K562 (cell line): ENCODE measurements around the gene TFPT. TPM values are rescaled to one million over a fixed set of nuclear protein-coding genes. Genes with fewer than 3 reads are reported as not detected.

ENCODE experiments used
- ATAC-seq: fragments of 200-7000 bp; cut with Tn5 transposase; 3 replicates; pipeline ENCODE4 v1.9.1; 2020; ENCODE audit warnings: moderate library complexity
- BruUV-seq: library from RNA; stranded (reverse); fragments of 400-500 nt; replicated peaks from 2 replicates; lab custom pipeline; 2021; lab: Mats Ljungman, UMichigan
- CTCF ChIA-PET: fragments of 300-600 bp; formaldehyde crosslinking; extraction: SDS; loops from one replicate; lab custom pipeline; 2021; ENCODE audit warnings: low intra/inter-chr PET ratio; lab: Yijun Ruan, JAX
- POLR2A ChIA-PET: fragments of 300-600, 350-650 bp; sonication (Branson Sonifier 250); formaldehyde crosslinking; extraction: SDS; loops from one replicate; lab custom pipeline; 2021; ENCODE audit warnings: antibody characterized with exemption, inconsistent platforms; lab: Yijun Ruan, JAX
- DNase-seq, 4 experiments: peaks; one replicate each; pipeline versions ENCODE4 v3.0.0 to v3.0.0-alpha.2; 2011 to 2018; ENCODE audit warnings: low spot score in 3 of 4, mixed read lengths in 3 of 4; ENCODE audit errors: extremely low read depth in 1 of 4
- FAIRE-seq: peaks from 2 replicates; lab custom pipeline; 2011; peaks lifted over from hg19 to GRCh38; lab: Jason Lieb, UNC
- H2AFZ ChIP-seq: 2 replicates; pipeline ENCODE4 v1.6.0; 2011; ENCODE audit warnings: low read depth, low read length, control low read depth, inconsistent platforms
- H3K27ac ChIP-seq: fragments of 200-600 bp; 3 replicates; pipeline ENCODE4 v1.8.0; 2011; ENCODE audit warnings: low read depth, mild to moderate bottlenecking, control low read depth, inconsistent platforms, low read length, moderate library complexity, mixed read lengths; ENCODE audit errors: extremely low read depth
- H3K27me3 ChIP-seq, 2 experiments: fragments of 300-600 bp in 1 of 2; 2 replicates in 1 of 2; 3 replicates in 1 of 2; pipeline versions ENCODE4 v1.6.0 to v1.8.0; 2011; ENCODE audit warnings: inconsistent platforms in 2 of 2, low read length in 2 of 2, mild to moderate bottlenecking in 1 of 2, mixed read lengths in 1 of 2, moderate library complexity in 1 of 2; ENCODE audit not compliant: control insufficient read depth in 2 of 2, insufficient read depth in 2 of 2
- H3K36me3 ChIP-seq: fragments of 300-600 bp; 3 replicates; pipeline ENCODE4 v1.8.0; 2011; ENCODE audit warnings: mild to moderate bottlenecking, low read length, inconsistent platforms; ENCODE audit not compliant: control insufficient read depth, insufficient read depth
- H3K4me1 ChIP-seq, 2 experiments: fragments of 200-600 bp in 1 of 2; replicated peaks in 1 of 2; 2 replicates in 1 of 2; 3 replicates in 1 of 2; pipeline versions ENCODE4 v1.5.1 to v1.8.0; 2011; ENCODE audit warnings: inconsistent platforms in 2 of 2, low read length in 2 of 2, mild to moderate bottlenecking in 1 of 2, mixed read lengths in 1 of 2, moderate library complexity in 1 of 2; ENCODE audit not compliant: control insufficient read depth in 2 of 2, insufficient read depth in 2 of 2
- H3K4me2 ChIP-seq: 2 replicates; pipeline ENCODE4 v1.6.1; 2011; ENCODE audit warnings: low read length, control low read depth, inconsistent platforms, mixed read lengths; ENCODE audit not compliant: insufficient read depth
- H3K4me3 ChIP-seq: fragments of 200-600 bp; sonication (generic), shearing (Covaris generic); 2 replicates; pipeline ENCODE4 v1.5.1; 2016; ENCODE audit warnings: control low read depth, inconsistent platforms
- H3K79me2 ChIP-seq: fragments of 200-600 bp; 3 replicates; pipeline ENCODE4 v1.8.0; 2011; ENCODE audit warnings: low read length, inconsistent platforms; ENCODE audit not compliant: control insufficient read depth, insufficient read depth
- H3K9ac ChIP-seq, 2 experiments: 2 replicates each; pipeline versions ENCODE4 v1.6.0 to v1.6.1; 2011; ENCODE audit warnings: low read depth in 2 of 2, low read length in 2 of 2, control low read depth in 1 of 2, inconsistent platforms in 1 of 2, mild to moderate bottlenecking in 1 of 2, mixed read lengths in 1 of 2; ENCODE audit not compliant: insufficient read depth in 1 of 2
- H3K9me1 ChIP-seq: one replicate; pipeline ENCODE4 v1.6.0; 2011; ENCODE audit warnings: inconsistent platforms, mild to moderate bottlenecking, low read length, moderate library complexity; ENCODE audit not compliant: control insufficient read depth, insufficient read depth
- H3K9me3 ChIP-seq: replicated peaks from 2 replicates; pipeline ENCODE4 v1.5.1; 2011; ENCODE audit warnings: low read depth, low read length, inconsistent platforms; ENCODE audit not compliant: control insufficient read depth, insufficient read depth
- H4K20me1 ChIP-seq: replicated peaks from 2 replicates; pipeline ENCODE4 v1.6.1; 2011; ENCODE audit warnings: low read length, inconsistent platforms, mixed read lengths; ENCODE audit not compliant: control insufficient read depth, insufficient read depth
- MCM3 ChIP-seq: fragments of 450-650 bp; IDR thresholded peaks from 2 replicates; pipeline ENCODE4 v1.6.1; 2016
- MECOM ChIP-seq: fragments of 250-450 bp; sonication (Bioruptor Pico); IDR thresholded peaks from 2 replicates; pipeline ENCODE4 v1.8.0; 2022; ENCODE audit warnings: inconsistent platforms
- POLR2G ChIP-seq: fragments of 200-400 bp; formaldehyde crosslinking; IDR thresholded peaks from 2 replicates; pipeline ENCODE4 v1.6.1; 2017; ENCODE audit warnings: low read depth, mild to moderate bottlenecking, antibody characterized with exemption, low read length, moderate library complexity
- SNIP1 ChIP-seq: fragments of 450-650 bp; IDR thresholded peaks from 2 replicates; pipeline ENCODE4 v1.7.1; 2017; ENCODE audit warnings: low read depth, mild to moderate bottlenecking
- WGBS: fragments of 100-300 bp; shearing (Covaris generic); methylation state at CpG from one replicate; pipeline ENCODE4 v1.1.6; 2016; ENCODE audit warnings: low coverage, mixed read lengths; ENCODE audit not compliant: insufficient coverage; ENCODE audit errors: missing lambda C conversion rate; 5-methylcytosine and 5-hydroxymethylcytosine counted together
- in situ Hi-C: fragments of 300-500 bp; cut with MboI; formaldehyde crosslinking; loops from 4 replicates; pipeline ENCODE4 v1.15.0; 2018; ENCODE audit warnings: inconsistent platforms, mixed read lengths
- intact Hi-C: fragments of 100-400 bp; cut with micrococcal nuclease; formaldehyde crosslinking; loops from 2 replicates; pipeline ENCODE4 v1.14.2; 2022
- polyA plus RNA-seq, 8 experiments: library from polyadenylated mRNA; depleted of rRNA in 4 of 8; stranded (reverse) in 5 of 8; unstranded in 3 of 8; fragments of >200 nt; fragmentation: Nextera tagmentation in 2 of 8; fragmentation: Illumina TruSeq in 1 of 8; extraction: Ambion mirVana in 2 of 8; extraction: Trizol in 1 of 8; gene quantifications; 2 replicates each; pipeline versions ENCODE4 v1.2.1 to v1.2.3, GENCODE V29; 2011 to 2014; ENCODE audit warnings: inconsistent platforms in 1 of 8, missing spikeins in 1 of 8
- total RNA-seq, 7 experiments: library from RNA; depleted of rRNA in 6 of 7; stranded (reverse); fragments of >200 nt in 6 of 7; fragmentation: Illumina TruSeq in 2 of 7; extraction: Trizol in 2 of 7; gene quantifications; 2 replicates each; pipeline versions ENCODE4 v1.2.1 to v1.2.3, GENCODE V29; 2011 to 2021; ENCODE audit warnings: low replicate concordance in 1 of 7

The TFPT gene
- total and polyA plus RNA-seq, 9 of the 15 experiments (the other 6 are each of a cell fraction or from before 2014, with no cell fraction given), result 0.72 to 16.4 (median 9.2) TPM

DNA sequence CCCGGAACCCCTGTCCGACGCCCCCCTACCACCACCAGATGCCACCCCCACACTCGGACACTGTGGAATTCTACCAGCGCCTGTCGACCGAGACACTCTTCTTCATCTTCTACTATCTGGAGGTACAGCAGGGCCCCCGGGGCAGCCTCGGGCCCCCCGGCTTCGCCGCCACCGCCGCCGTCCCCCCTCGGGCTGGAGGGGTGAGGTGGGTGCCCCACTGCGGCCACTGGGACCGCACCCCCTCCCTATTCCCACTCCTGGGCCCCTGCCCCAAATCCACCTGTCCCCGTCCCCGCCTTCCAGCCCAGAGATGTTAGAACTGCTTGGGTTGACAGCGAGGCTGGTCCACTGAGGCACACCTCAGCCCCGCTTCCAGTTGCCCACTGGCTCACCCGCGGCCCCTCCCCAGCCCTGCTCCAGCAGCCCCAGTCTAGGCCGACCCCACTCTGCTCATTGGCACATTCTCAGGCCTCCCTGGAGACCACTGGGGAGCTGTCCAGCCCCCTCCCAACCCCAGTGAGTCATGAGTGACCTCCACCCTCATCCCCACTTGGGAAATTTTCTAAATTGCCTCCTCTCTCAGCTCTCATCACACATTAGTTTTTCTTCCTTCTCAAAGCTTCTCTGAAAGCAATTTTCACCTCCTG, 37.5 kb upstream of the TFPT start:
- Histone ChIP-seq H3K27me3 (no peaks in the 10 kb centered on the region), H3K36me3 (peaks cover 95% of the 10 kb centered on the region), H3K9me3 (no peaks in the 10 kb centered on the region), H4K20me1 (no peaks in the 10 kb centered on the region; the same call in 1 of the 2 replicates), H3K4me1 (peaks cover 0 to 8% of the 10 kb centered on the region in 2 experiments; a peak in 2 of 5 replicates), H3K27ac (no peak overlapping the region), H2AFZ (no peak overlapping the region), H3K9me1 (no peaks in the 10 kb centered on the region), H3K79me2 (peaks cover under 1% of the 10 kb centered on the region; the same call in 1 of the 3 replicates), H3K4me3 (no peak overlapping the region), H3K4me2 (no peak overlapping the region), H3K9ac (no peak overlapping the region)
- ChIA-PET CTCF (interaction anchor here (0.6 kb wide), 1 partner anchor 25 kb away, joined by 3 read pairs; no protein-coding TSS in a partner anchor), POLR2A (interaction anchor here (0.5 to 1.5 kb wide), 3 partner anchors 14 to 86 kb away, joined by 3 to 4 read pairs (median 4); partner anchors contain the start of genes PRPF31 and TFPT)
- WGBS, result 94% methylated on average over 8 of the region's 25 CpGs
- peak; percentile 26; the same call in 1 of the 2 replicates for TF ChIP-seq POLR2G
- TF ChIP-seq MECOM, result no peak
- ATAC-seq (no peak), DNase-seq (no peak), FAIRE-seq (no peak)
- no TSS peak for BruUV-seq
- intact Hi-C loops (no loop called here), in situ Hi-C loops (no loop called here)

DNA sequence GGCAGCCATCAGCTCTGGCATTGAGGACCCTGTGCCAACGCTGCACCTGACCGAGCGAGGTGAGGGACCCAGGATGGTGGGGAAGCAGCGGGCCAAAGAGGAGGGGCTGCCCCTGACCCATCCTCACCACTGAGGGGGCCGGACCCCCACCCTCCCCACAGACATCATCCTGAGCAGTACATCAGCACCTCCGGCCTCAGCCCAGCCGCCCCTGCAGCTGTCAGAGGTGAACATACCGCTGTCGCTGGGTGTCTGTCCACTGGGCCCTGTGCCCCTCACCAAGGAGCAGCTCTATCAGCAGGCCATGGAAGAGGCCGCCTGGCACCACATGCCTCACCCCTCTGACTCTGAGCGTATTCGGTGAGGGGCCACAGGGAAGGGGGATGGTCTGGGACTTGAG, 36.8 kb upstream of the TFPT start:
- WGBS, result 97% methylated on average over 8 of the region's 12 CpGs
- H3K27me3 ChIP-seq, result no peaks in the 10 kb centered on the region
- ChIA-PET CTCF (no interaction called here), POLR2A (interaction anchor here (0.7 to 1.5 kb wide), 3 partner anchors 13 to 19 kb away, joined by 4 to 5 read pairs (median 4); partner anchors contain the start of gene CNOT3)
- no peak overlapping the region for H3K4me2 ChIP-seq
- no peak overlapping the region for H2AFZ ChIP-seq
- intact Hi-C loops (no loop called here), in situ Hi-C loops (no loop called here)
- no TSS peak for BruUV-seq
- no peaks in the 10 kb centered on the region for H3K79me2 ChIP-seq
- DNase-seq (no peak), FAIRE-seq (no peak), ATAC-seq (no peak)
- no peaks in the 10 kb centered on the region for H3K9me3 ChIP-seq
- no peak for TF ChIP-seq MCM3
- TF ChIP-seq SNIP1, result no peak
- TF ChIP-seq POLR2G, result peak; percentile 63
- no peak overlapping the region for H3K4me3 ChIP-seq
- H4K20me1 ChIP-seq, result no peaks in the 10 kb centered on the region; the same call in 1 of the 2 replicates
- no peak overlapping the region for H3K27ac ChIP-seq
- peaks cover 0 to 8% of the 10 kb centered on the region in 2 experiments; a peak in 1 of 5 replicates for H3K4me1 ChIP-seq
- no peaks in the 10 kb centered on the region for H3K9me1 ChIP-seq
- H3K9ac ChIP-seq, result no peak overlapping the region
- H3K36me3 ChIP-seq, result peaks cover 95% of the 10 kb centered on the region
